ENCODE results near the gene AADAT.
"Not testable (repeated sequence)": the region's sequence is repeated elsewhere in the genome, so short reads cannot be mapped to it uniquely, and the experiment has no call there.

AADAT gene

GRCh38 chr4:170089668-170090351 lies at the start of gene AADAT:
Gene AADAT (minus strand): TSS chr4:170089956. CDS start chr4:170089690, 266 bp downstream.
- DNase-seq, result peak; percentile 19

- DNase-seq, result peak; percentile 5
Observed at GRCh38 chr4:170138580-170139194, 48.9 kb upstream of the AADAT start.

GRCh38 chr4:170137927-170138326 lies 48.2 kb upstream of the AADAT start:
- no peak for DNase-seq

GRCh38 chr4:170137466-170137865 lies 47.7 kb upstream of the AADAT start:
- DNase-seq, result no peak

- DNase-seq, result no peak
Observed at GRCh38 chr4:170134821-170135220, 45.1 kb upstream of the AADAT start.

GRCh38 chr4:170128219-170128804 lies 38.6 kb upstream of the AADAT start:
- no peak for DNase-seq

- no peak for DNase-seq
Observed at GRCh38 chr4:170127758-170128157, 38.0 kb upstream of the AADAT start.

GRCh38 chr4:170124406-170124805 lies 34.6 kb upstream of the AADAT start:
- DNase-seq, result no peak

GRCh38 chr4:170122252-170122651 lies 32.5 kb upstream of the AADAT start:
- DNase-seq, result no peak

GRCh38 chr4:170114636-170115035 lies 24.9 kb upstream of the AADAT start:
- no peak for DNase-seq

GRCh38 chr4:170114183-170114582 lies 24.4 kb upstream of the AADAT start:
- DNase-seq, result not testable (repeated sequence)

GRCh38 chr4:170111546-170111945 lies 21.8 kb upstream of the AADAT start:
- DNase-seq, result no peak

- DNase-seq, result no peak
Observed at GRCh38 chr4:170111085-170111484, 21.3 kb upstream of the AADAT start.

GRCh38 chr4:170110285-170110672 lies 20.5 kb upstream of the AADAT start:
- no peak for DNase-seq

GRCh38 chr4:170109586-170110284 lies 20.0 kb upstream of the AADAT start:
- no peak for DNase-seq

- no peak for DNase-seq
Observed at GRCh38 chr4:170106900-170107299, 17.1 kb upstream of the AADAT start.

- no peak for DNase-seq
Observed at GRCh38 chr4:170102426-170102825, 12.7 kb upstream of the AADAT start.

- not testable (repeated sequence) for DNase-seq
Observed at GRCh38 chr4:170098171-170098570, 8.4 kb upstream of the AADAT start.

- no peak for DNase-seq
Observed at GRCh38 chr4:170097681-170098080, 7.9 kb upstream of the AADAT start.

GRCh38 chr4:170093973-170094535 lies 4.3 kb upstream of the AADAT start:
- DNase-seq, result no peak

- DNase-seq, result no peak
Observed at GRCh38 chr4:170091069-170091696, 1.4 kb upstream of the AADAT start.

- no peak for DNase-seq
Observed at GRCh38 chr4:170090352-170091052, 746 bp upstream of the AADAT start.

Data from KG1 (cell line).